D721Med (cell line): ENCODE data around the gene GUCY1B1.

Experiments
- DNase-seq: peaks from one replicate; pipeline ENCODE4 v3.0.0; 2011; ENCODE audit warnings: low spot score; ENCODE audit not compliant: insufficient read length
- FAIRE-seq: peaks from 2 replicates; lab custom pipeline; 2011; peaks lifted over from hg19 to GRCh38; lab: Jason Lieb, UNC
- CTCF ChIP-seq: IDR thresholded peaks from 2 replicates; pipeline ENCODE4 v1.5.1; 2012; ENCODE audit warnings: mild to moderate bottlenecking, control low read depth; ENCODE audit not compliant: insufficient read depth; ENCODE audit errors: missing control alignments

Gene GUCY1B1

GRCh38 chr4:155761047-155761446, 2.2 kb downstream of the GUCY1B1 start:
- FAIRE-seq (no peak), DNase-seq (no peak)
- no peak for TF ChIP-seq CTCF

- DNase-seq (no peak), FAIRE-seq (no peak)
- TF ChIP-seq CTCF, result no peak
Measured at GRCh38 chr4:155761916-155762315, 3.1 kb downstream of the GUCY1B1 start.

GRCh38 chr4:155762334-155762733, 3.5 kb downstream of the GUCY1B1 start:
- no peak for TF ChIP-seq CTCF
- no peak for DNase-seq
- FAIRE-seq, result no peak

- DNase-seq, result no peak
- no peak for FAIRE-seq
- TF ChIP-seq CTCF, result no peak
Measured at GRCh38 chr4:155763551-155763950, 4.7 kb downstream of the GUCY1B1 start.

- DNase-seq (no peak), FAIRE-seq (no peak)
- TF ChIP-seq CTCF, result no peak
Measured at GRCh38 chr4:155765149-155765548, 6.3 kb downstream of the GUCY1B1 start.

GRCh38 chr4:155766622-155767021, 7.8 kb downstream of the GUCY1B1 start:
- DNase-seq, result no peak

GRCh38 chr4:155768370-155768769, 9.5 kb downstream of the GUCY1B1 start:
- TF ChIP-seq CTCF, result no peak
- DNase-seq (no peak), FAIRE-seq (no peak)

More at GRCh38 chr4:155766622-155767021, 7.8 kb downstream of the GUCY1B1 start:
- FAIRE-seq, result peak; percentile 88
- TF ChIP-seq CTCF, result no peak
